ENCODE data around the gene ZBTB46. TPM values are rescaled to one million over a fixed set of nuclear protein-coding genes. Genes with fewer than 3 reads are reported as not detected.

The ZBTB46 gene
- total and polyA plus RNA-seq, 9 donors: 4.1 to 55.1 (median 34.7) TPM

GRCh38 chr20:63698739-63699465, 132.2 kb downstream of the ZBTB46 start:
- 14 to 32% (median 20%) methylated on average over 18 to 19 of the region's 19 CpGs for WGBS, 3 donors
- no peak for TF ChIP-seq CTCF (IDR thresholded peaks at IDR 0.05)
- no peak for TF ChIP-seq EP300 (IDR thresholded peaks at IDR 0.05)
- TF ChIP-seq POLR2A (IDR thresholded peaks at IDR 0.05): no peak
- H3K27me3 ChIP-seq: no peaks in the 10 kb centered on the region
- H3K36me3 ChIP-seq: no peaks in the 10 kb centered on the region
- intact Hi-C loops (cut with DNase I): no loop called here
- no peak overlapping the region for H3K4me3 ChIP-seq
- peak; percentile 19 to 65 (median 50) for DNase-seq
- H3K27ac ChIP-seq: no peak overlapping the region
- no peaks in the 10 kb centered on the region for H3K9me3 ChIP-seq
- peaks cover 2% of the 10 kb centered on the region for H3K4me1 ChIP-seq (ENCODE audit: insufficient read depth)

- TF ChIP-seq EP300 (IDR thresholded peaks at IDR 0.05): no peak
- TF ChIP-seq POLR2A (IDR thresholded peaks at IDR 0.05): no peak
- no peaks in the 10 kb centered on the region for H3K36me3 ChIP-seq
- H3K4me1 ChIP-seq (ENCODE audit: insufficient read depth): peaks cover 2% of the 10 kb centered on the region
- no peaks in the 10 kb centered on the region for H3K9me3 ChIP-seq
- 70 to 85% (median 80%) methylated on average over 40 of the region's 40 CpGs for WGBS, 3 donors
- intact Hi-C loops (cut with DNase I): no loop called here
- H3K27ac ChIP-seq: no peak overlapping the region
- DNase-seq: peak in 2 of 5 donors; percentile 18 to 38
- H3K27me3 ChIP-seq: no peaks in the 10 kb centered on the region
- H3K4me3 ChIP-seq: no peak overlapping the region
Measured at GRCh38 chr20:63697868-63698545, 133.1 kb downstream of the ZBTB46 start.

GRCh38 chr20:63697357-63697867, 133.7 kb downstream of the ZBTB46 start:
- H3K4me3 ChIP-seq: no peak overlapping the region

GRCh38 chr20:63696628-63697356, 134.3 kb downstream of the ZBTB46 start, which contains the start of gene TNFRSF6B:
TNFRSF6B (plus strand) TSS chr20:63696652; CDS start chr20:63696768, 116 bp downstream.
- DNase-seq: peak in 3 of 5 donors; percentile 18 to 47 (median 29)
- Histone ChIP-seq H3K9me3 (no peaks in the 10 kb centered on the region), H3K4me1 (ENCODE audit: insufficient read depth) (peaks cover 2% of the 10 kb centered on the region), H3K27ac (no peak within 1 kb of the TSS), H3K36me3 (no peaks in the 10 kb centered on the region), H3K4me3 (no peak within 1 kb of the TSS), H3K27me3 (no peaks in the 10 kb centered on the region)
- TF ChIP-seq CTCF (IDR thresholded peaks at IDR 0.05) (no peak), POLR2A (IDR thresholded peaks at IDR 0.05) (no peak), EP300 (IDR thresholded peaks at IDR 0.05) (no peak)
- intact Hi-C loops (cut with DNase I): no loop called here
- 11 to 26% (median 15%) methylated on average over 36 to 52 of the region's 52 CpGs for WGBS, 3 donors

More at GRCh38 chr20:63697357-63697867, 133.7 kb downstream of the ZBTB46 start:
- Histone ChIP-seq H3K9me3 (no peaks in the 10 kb centered on the region), H3K27ac (no peak overlapping the region), H3K4me1 (ENCODE audit: insufficient read depth) (peaks cover 2% of the 10 kb centered on the region), H3K36me3 (no peaks in the 10 kb centered on the region), H3K27me3 (no peaks in the 10 kb centered on the region)
- no peak for TF ChIP-seq CTCF (IDR thresholded peaks at IDR 0.05)
- TF ChIP-seq POLR2A (IDR thresholded peaks at IDR 0.05): no peak
- TF ChIP-seq EP300 (IDR thresholded peaks at IDR 0.05): no peak
- 46 to 61% (median 51%) methylated on average over 7 of the region's 7 CpGs for WGBS, 3 donors
- intact Hi-C loops (cut with DNase I): no loop called here
- DNase-seq: peak in 4 of 5 donors; percentile 13 to 42 (median 32)
